ENCODE measurements around the gene NRDE2. TPM values are rescaled to one million over a fixed set of nuclear protein-coding genes. Genes with fewer than 3 reads are reported as not detected.

The NRDE2 gene
- total and polyA plus RNA-seq, 8 donors, result 7.0 to 12.7 (median 9.3) TPM

DNA sequence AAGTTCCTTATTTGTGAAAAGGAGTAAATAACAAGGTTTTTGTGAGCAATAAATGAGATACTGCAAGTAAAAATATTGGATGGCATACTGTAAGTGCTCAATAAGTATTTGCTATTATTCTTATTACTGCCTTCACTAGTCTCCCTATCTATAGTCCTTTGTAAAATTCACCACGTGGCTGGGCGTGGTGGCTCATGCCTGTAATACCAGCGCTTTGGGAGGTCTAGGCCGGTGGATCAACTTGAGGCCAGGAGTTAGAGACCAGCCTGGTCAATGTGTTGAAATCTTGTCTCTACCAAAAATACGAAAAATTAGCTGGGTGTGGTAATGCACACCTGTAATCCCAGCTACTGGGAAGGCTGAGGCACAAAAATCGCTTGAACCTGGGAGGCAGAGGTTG, 46.5 kb upstream of the NRDE2 start:
- ATAC-seq (no peak), FAIRE-seq (no peak), DNase-seq (no peak)
- peaks cover 0 to 14% (median 13%) of the 10 kb centered on the region in 3 donors for H3K4me1 ChIP-seq
- 79 to 89% methylated on average over 6 of the region's 6 CpGs for WGBS, 2 donors
- H3K36me3 ChIP-seq, result no peaks in the 10 kb centered on the region
- H3K27me3 ChIP-seq, result no peaks in the 10 kb centered on the region
- intact Hi-C loops (cut with DNase I), result no loop called here
- H3K9me3 ChIP-seq, result no peaks in the 10 kb centered on the region
- TF ChIP-seq, protein P1, sequence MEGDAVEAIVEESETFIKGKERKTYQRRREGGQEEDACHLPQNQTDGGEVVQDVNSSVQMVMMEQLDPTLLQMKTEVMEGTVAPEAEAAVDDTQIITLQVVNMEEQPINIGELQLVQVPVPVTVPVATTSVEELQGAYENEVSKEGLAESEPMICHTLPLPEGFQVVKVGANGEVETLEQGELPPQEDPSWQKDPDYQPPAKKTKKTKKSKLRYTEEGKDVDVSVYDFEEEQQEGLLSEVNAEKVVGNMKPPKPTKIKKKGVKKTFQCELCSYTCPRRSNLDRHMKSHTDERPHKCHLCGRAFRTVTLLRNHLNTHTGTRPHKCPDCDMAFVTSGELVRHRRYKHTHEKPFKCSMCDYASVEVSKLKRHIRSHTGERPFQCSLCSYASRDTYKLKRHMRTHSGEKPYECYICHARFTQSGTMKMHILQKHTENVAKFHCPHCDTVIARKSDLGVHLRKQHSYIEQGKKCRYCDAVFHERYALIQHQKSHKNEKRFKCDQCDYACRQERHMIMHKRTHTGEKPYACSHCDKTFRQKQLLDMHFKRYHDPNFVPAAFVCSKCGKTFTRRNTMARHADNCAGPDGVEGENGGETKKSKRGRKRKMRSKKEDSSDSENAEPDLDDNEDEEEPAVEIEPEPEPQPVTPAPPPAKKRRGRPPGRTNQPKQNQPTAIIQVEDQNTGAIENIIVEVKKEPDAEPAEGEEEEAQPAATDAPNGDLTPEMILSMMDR (IDR thresholded peaks at IDR 0.05), result no peak
- H3K27ac ChIP-seq, result no peak overlapping the region
- no peak overlapping the region for H3K4me3 ChIP-seq

GRCh38 chr14:90375934-90376333, 44.2 kb upstream of the NRDE2 start:
- TF ChIP-seq, protein P1 (IDR thresholded peaks at IDR 0.05), result no peak
- Histone ChIP-seq H3K36me3 (no peaks in the 10 kb centered on the region), H3K27me3 (no peaks in the 10 kb centered on the region), H3K27ac (no peak overlapping the region), H3K4me3 (no peak overlapping the region), H3K4me1 (peaks cover 0 to 2% (median 2%) of the 10 kb centered on the region in 3 donors), H3K9me3 (no peaks in the 10 kb centered on the region)
- no peak for ATAC-seq
- no peak for DNase-seq
- intact Hi-C loops (cut with DNase I), result no loop called here
- 67 to 69% methylated on average over 4 of the region's 4 CpGs for WGBS, 2 donors
- no peak for FAIRE-seq

GRCh38 chr14:90374813-90375212, 43.1 kb upstream of the NRDE2 start:
- Histone ChIP-seq H3K4me3 (no peak overlapping the region), H3K36me3 (no peaks in the 10 kb centered on the region), H3K27ac (no peak overlapping the region), H3K9me3 (no peaks in the 10 kb centered on the region), H3K4me1 (no peaks in the 10 kb centered on the region), H3K27me3 (no peaks in the 10 kb centered on the region)
- FAIRE-seq (no peak), ATAC-seq (no peak), DNase-seq (no peak)
- intact Hi-C loops (cut with DNase I), result no loop called here
- 80 to 88% methylated on average over 4 of the region's 4 CpGs for WGBS, 2 donors
- TF ChIP-seq, protein P1 (IDR thresholded peaks at IDR 0.05), result no peak

GRCh38 chr14:90373887-90374286, 42.1 kb upstream of the NRDE2 start:
- intact Hi-C loops (cut with DNase I), result no loop called here
- no peak for FAIRE-seq
- Histone ChIP-seq H3K27me3 (no peaks in the 10 kb centered on the region), H3K4me1 (no peaks in the 10 kb centered on the region), H3K27ac (no peak overlapping the region), H3K4me3 (no peak overlapping the region), H3K9me3 (no peaks in the 10 kb centered on the region), H3K36me3 (no peaks in the 10 kb centered on the region)
- ATAC-seq, result no peak
- 87 to 92% methylated on average over 6 of the region's 6 CpGs for WGBS, 2 donors
- TF ChIP-seq, protein P1 (IDR thresholded peaks at IDR 0.05), result no peak
- no peak for DNase-seq

DNA sequence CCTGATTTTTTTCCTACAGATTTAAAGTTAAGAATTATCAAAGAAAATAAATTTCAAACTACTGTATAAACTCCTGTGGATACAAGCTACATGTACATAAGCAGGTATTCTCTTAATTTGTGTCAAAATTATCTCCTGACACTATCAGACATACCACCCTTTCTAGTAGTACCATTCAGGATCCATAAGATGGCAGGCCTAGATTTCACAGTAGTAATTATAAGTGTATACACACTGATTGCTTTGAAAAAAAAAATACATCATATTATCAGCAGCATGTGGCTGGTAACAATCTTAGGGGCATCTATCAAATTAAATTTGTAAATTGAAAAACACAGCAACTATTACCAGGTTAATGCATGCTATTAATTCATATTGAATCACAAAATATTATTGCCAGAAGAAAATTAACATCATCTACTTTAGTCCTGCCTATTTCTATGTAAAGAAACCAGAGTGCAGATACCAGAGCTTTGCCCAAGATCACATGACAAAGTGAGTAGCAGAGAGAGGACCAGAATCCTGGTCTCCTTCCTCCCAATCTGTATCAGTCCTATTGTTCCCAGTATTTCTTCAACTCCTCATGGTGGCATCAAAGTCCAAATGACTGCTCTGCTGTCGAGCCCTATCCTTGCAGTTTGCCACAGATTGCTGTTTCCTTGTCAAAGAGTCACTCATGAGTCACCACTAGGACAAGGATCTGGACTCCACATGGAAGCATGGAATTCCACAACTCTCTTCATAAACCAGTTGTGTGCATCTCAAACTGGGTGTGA, 37.4 kb upstream of the NRDE2 start:
- WGBS, 2 donors, result 44 to 48% methylated on average over 1 of the region's 1 CpG
- Histone ChIP-seq H3K27me3 (no peaks in the 10 kb centered on the region), H3K27ac (no peak overlapping the region), H3K36me3 (no peaks in the 10 kb centered on the region), H3K9me3 (no peaks in the 10 kb centered on the region), H3K4me3 (no peak overlapping the region), H3K4me1 (no peaks in the 10 kb centered on the region)
- TF ChIP-seq, protein P1 (IDR thresholded peaks at IDR 0.05), result no peak
- FAIRE-seq (no peak), ATAC-seq (peak in 2 of 4 donors; percentile 41), DNase-seq (no peak)
- intact Hi-C loops (cut with DNase I), result no loop called here
